Stimulated activated CD8-positive, alpha-beta memory T cell treated with anti-CD3 and anti-CD28 coated beads, Interleukin-15, amount 100 ng/mL, for 1 hour (primary cell): Measurements from ENCODE around the gene GBF1.
A peak's percentile ranks its signal among the peaks of the same experiment; 100 is the strongest.
"Not testable (repeated sequence)": the region's sequence is repeated elsewhere in the genome, so short reads cannot be mapped to it uniquely, and the experiment has no call there.

ENCODE experiments used
- DNase-seq: peaks from one replicate; pipeline ENCODE4 v3.0.0-alpha.2; 2020; ENCODE audit warnings: low read depth

Gene GBF1

GRCh38 chr10:102231357-102232318 is 13.7 kb upstream of the GBF1 start:
- peak; percentile 35 for DNase-seq

- no peak for DNase-seq
Observed at GRCh38 chr10:102233997-102234396, 11.3 kb upstream of the GBF1 start.

DNA sequence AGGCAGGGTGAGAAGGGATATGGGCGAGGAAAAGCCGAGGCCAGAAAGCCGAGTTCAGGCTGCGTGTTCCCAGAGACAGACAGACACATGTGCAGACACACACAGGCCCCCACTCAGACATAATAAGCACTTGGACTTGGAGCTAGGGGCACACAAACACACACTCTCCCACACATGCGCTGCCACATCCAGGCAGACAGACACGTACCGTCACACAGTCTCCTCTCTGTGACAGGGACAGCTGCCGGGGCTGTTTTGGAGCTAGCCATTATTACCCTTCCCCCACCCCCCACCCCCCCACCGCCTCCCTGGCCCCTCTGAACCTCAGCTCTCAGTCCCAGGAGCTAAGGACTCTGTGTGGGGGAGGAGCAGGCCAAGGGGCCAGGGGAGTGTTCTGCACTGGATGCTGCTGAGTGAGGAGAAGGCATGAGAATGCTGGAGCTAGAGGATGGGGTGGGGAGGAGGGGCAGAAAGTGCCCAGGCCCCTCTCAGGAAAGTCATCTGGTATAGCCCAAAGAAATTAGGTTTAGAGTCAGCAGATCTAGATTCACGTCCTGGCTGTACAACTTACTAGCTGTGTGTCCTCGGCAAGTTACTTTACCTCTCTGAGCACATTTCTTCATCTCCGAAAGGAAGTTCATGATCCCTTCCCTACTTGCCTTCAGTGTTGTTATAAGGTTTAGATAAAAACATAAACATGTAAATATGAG is 10.3 kb upstream of the GBF1 start:
- DNase-seq, result no peak

- no peak for DNase-seq
Observed at GRCh38 chr10:102235598-102235920, 9.8 kb upstream of the GBF1 start.

GRCh38 chr10:102236006-102236405 is 9.3 kb upstream of the GBF1 start:
- DNase-seq, result no peak

- DNase-seq, result no peak
Observed at GRCh38 chr10:102237711-102238252, 7.5 kb upstream of the GBF1 start.

- DNase-seq, result no peak
Observed at GRCh38 chr10:102240467-102241031, 4.8 kb upstream of the GBF1 start.

GRCh38 chr10:102241032-102241443 is 4.3 kb upstream of the GBF1 start:
- DNase-seq, result no peak

DNA sequence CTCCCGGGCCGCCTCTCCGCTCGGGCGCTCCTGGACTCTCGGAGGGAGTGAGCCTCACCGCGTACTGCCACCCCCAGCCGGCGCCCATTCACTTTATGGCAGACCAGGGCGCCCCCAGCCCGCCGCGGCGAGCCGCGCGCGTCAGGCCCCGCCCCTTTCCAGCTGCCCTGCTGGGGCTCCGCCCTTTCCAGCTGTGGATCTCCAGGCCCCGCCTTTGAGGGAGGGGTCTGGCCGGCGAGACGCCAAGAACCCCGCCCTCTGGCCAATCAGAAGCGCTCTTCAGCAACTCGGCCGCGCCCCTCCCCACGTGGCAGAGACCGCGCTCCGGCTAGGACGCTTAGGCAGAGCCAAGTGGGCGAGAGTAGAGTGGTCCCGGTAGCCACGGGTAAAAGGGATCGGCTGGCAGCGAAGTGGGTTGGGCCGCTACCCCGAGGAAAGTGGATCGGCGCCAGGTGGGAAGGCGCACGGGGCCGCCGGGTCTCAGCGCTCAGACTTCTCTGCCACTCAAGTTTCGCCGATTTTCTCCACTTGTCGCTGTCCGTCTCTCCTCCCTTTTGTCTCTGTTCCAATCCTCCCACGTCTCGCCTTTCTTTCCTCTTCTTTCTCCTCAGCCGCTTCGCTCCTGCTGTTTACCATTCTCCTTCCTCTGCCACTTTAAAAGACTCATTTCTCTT is 3.8 kb upstream of the GBF1 start, which contains the start of gene PITX3:
Gene PITX3, minus strand, starts transcription at position 69 of the 674 bp plus-strand sequence. CDS start 9,432 bp downstream, outside the sequence.
- peak; percentile 67 for DNase-seq

- no peak for DNase-seq
Observed at GRCh38 chr10:102242118-102242485, 3.2 kb upstream of the GBF1 start.

- DNase-seq, result no peak
Observed at GRCh38 chr10:102243309-102243708, 2.0 kb upstream of the GBF1 start.

DNA sequence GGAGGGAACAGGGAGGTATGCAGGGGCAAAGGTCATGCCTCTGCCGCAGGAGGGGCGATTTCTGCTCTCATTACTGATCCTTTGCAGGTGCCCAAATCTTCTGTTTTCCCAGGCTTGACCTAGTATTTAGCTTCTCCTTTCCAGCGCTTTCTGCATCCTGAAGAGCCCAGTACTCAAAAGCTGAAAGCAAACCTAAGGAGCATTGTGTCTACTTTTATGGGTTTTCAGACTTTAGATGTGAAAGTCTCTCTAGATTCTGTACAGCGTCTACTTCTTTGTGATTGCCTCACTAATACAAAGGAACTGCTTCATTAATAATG is 560 bp downstream of the GBF1 start:
- no peak for DNase-seq

DNA sequence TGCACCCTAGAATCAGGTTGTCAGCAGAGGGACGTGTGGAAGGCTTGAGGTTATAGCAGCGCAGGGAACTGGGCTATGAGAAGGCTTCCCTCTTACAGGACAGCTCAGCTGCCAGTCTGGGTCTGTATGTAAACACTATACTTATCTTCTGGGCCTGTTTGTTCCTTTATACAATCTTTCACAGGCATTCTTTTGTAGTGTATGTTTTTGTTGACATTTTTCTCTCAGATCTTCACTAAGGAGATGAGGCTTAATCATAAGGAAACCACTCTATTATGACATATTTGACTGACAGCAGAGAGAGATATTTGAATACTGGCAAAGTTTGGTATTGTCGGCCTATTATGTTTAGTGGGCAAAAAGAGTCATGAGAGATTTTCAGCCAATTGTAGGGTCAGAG is 929 bp downstream of the GBF1 start:
- DNase-seq, result no peak

DNA sequence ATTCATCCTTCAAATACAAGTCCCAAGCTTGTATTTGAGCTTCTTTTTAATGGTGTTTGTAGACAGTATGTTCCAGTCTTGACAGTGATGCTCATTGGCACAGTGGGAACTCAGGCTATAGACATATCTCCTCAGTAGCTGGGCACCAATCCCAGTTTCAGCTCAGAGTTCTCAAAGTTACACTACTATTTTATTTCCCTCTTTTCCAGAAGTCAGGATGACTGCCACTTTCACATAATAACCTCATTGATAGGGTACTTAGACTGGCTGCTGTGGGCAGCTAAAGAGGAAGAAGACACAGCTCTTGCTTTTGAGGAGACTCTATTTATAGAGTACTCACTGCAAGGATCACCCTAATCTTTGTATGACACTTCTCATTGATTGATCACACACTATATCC is 2.4 kb downstream of the GBF1 start:
- no peak for DNase-seq

- not testable (repeated sequence) for DNase-seq
Observed at GRCh38 chr10:102252508-102252907, 7.2 kb downstream of the GBF1 start.

GRCh38 chr10:102254426-102254825 is 9.1 kb downstream of the GBF1 start:
- DNase-seq, result no peak

- DNase-seq, result no peak
Observed at GRCh38 chr10:102255404-102255803, 10.1 kb downstream of the GBF1 start.

DNA sequence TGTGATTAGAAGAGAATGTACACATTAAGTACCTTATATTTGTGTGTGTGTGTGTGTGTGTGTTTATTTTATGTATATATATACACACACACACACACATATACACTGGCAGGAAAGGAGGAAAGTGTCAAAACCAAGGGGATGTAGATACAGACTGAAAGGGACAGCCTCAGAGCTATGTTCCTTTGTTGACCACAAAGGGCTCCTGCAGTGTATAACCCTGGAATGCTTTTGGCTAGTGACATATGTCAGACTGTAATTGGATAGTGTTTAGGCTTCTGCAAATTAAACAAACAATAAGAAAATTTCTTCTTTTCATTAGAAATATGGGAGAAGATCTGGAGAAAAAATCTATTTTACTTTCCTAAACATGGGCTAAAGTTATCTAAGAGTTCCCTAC is 15.9 kb downstream of the GBF1 start:
- DNase-seq, result no peak

- DNase-seq, result no peak
Observed at GRCh38 chr10:102261842-102262241, 16.5 kb downstream of the GBF1 start.

GRCh38 chr10:102262744-102263370 is 17.5 kb downstream of the GBF1 start:
- DNase-seq, result no peak

DNA sequence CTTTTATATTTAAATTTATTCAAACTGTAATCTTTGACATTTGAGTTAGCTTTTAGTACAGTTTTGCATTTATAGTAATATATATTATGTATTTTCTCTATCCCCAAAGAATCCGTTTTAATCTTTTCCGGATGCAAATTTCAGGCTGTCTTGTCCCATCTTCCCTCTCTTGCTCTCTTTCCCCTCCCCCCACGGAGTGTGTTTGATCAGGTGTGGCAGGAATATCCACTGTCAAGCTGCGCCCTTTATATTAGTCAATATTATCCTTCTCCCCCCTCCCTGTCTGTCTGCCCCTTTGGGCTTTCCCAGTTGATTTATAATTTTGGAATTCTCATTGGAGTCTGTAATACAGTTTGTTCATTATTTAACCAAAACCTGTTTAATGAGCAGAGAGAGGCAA is 19.0 kb downstream of the GBF1 start:
- no peak for DNase-seq

GRCh38 chr10:102266670-102267069 is 21.3 kb downstream of the GBF1 start:
- DNase-seq, result no peak
